ENCODE data around the gene DPP4. TPM values are rescaled to one million over a fixed set of nuclear protein-coding genes. Genes with fewer than 3 reads are reported as not detected.

DPP4 gene
- total and polyA plus RNA-seq, 2 of the 13 experiments (the other 11 are each of a cell fraction or from before 2014, with no cell fraction given): 39.4 to 109 TPM

GRCh38 chr2:162106146-162106551 is 32.1 kb upstream of the DPP4 start:
- intact Hi-C loops (cut with micrococcal nuclease; ENCODE audit: unreplicated experiment) (no loop called here), in situ Hi-C loops (cut with HindIII; ENCODE audit: extremely low pct_ligation_motif_present, low pct_unique_long_range_greater_than_20kb) (no loop called here)
- no peak for ATAC-seq
- Histone ChIP-seq H3K4me1 (ENCODE audit: insufficient read depth, low read length) (peaks cover 71% of the 10 kb centered on the region), H3K9ac (ENCODE audit: insufficient read depth, low read depth, low read length) (no peak overlapping the region), H3K36me3 (replicated peaks in 1 of 2; ENCODE audit: control insufficient read depth in 1 of 2, insufficient read depth in 2 of 2, low read length in 2 of 2) (no peaks in the 10 kb centered on the region), H3K4me3 (replicated peaks in 1 of 3; ENCODE audit: insufficient read depth in 1 of 3, low read depth in 2 of 3, low read length in 3 of 3) (no peak overlapping the region), H3K4me2 (ENCODE audit: low read depth, low read length) (no peak overlapping the region), H4K20me1 (ENCODE audit: insufficient read depth, low read length) (no peaks in the 10 kb centered on the region), H3K9me3 (ENCODE audit: low read length) (no peaks in the 10 kb centered on the region), H2AFZ (ENCODE audit: low read length) (no peak overlapping the region), H3K27ac (ENCODE audit: extremely low read length, insufficient read depth, low read length) (no peak overlapping the region), H3K79me2 (ENCODE audit: insufficient read depth, low read length) (no peaks in the 10 kb centered on the region), H3K27me3 (ENCODE audit: control insufficient read depth in 1 of 2, insufficient read depth in 2 of 2, low read length in 2 of 2) (no peaks in the 10 kb centered on the region)
- DNase-seq (ENCODE audit: low spot score): no peak
- POLR2A ChIA-PET: no interaction called here
- BruUV-seq (replicated peaks): no TSS peak
- 93% methylated on average over 3 of the region's 3 CpGs for WGBS (ENCODE audit: low lambda C conversion rate)
- TF ChIP-seq ZNF225 (CRISPR knock-in tag; IDR thresholded peaks at IDR 0.05) (no peak), ZNF407 (CRISPR knock-in tag; IDR thresholded peaks at IDR 0.05; ENCODE audit: not compliant biosample characterization) (no peak), RXRB (CRISPR knock-in tag; IDR thresholded peaks at IDR 0.05; ENCODE audit: borderline replicate concordance) (no peak), ZGPAT (CRISPR knock-in tag; IDR thresholded peaks at IDR 0.05) (no peak)
- CTCF ChIA-PET (ENCODE audit: low intra/inter-chr PET ratio, low total read pairs): no interaction called here
- no peak for FAIRE-seq
